SH-SY5Y (cell line): ENCODE measurements around the gene TAF4.

Experiments
- GATA2 ChIP-seq: IDR thresholded peaks from 2 replicates; pipeline ENCODE4 v1.6.1; 2011; ENCODE audit warnings: mild to moderate bottlenecking, low read depth, low read length
- GATA3 ChIP-seq: IDR thresholded peaks from 2 replicates; pipeline ENCODE4 v1.6.1; 2011; ENCODE audit warnings: low read depth, mild to moderate bottlenecking, low read length, moderate library complexity

GRCh38 chr20:62025832-62026563 lies 39.7 kb downstream of the TAF4 start:
- TF ChIP-seq GATA2, result no peak
- no peak for TF ChIP-seq GATA3
